Skeletal muscle tissue (tissue), 4 donors: ENCODE results near the gene CTNNA3. TPM values are rescaled to one million over a fixed set of nuclear protein-coding genes. Genes with fewer than 3 reads are reported as not detected.
"Not testable (repeated sequence)": the region's sequence is repeated elsewhere in the genome, so short reads cannot be mapped to it uniquely, and the experiment has no call there.

Experiments used
- H3K27ac ChIP-seq: one replicate; pipeline ENCODE4 v1.7.0; 2013; ENCODE audit warnings: mild to moderate bottlenecking, low read depth, low read length, inconsistent platforms
- H3K27me3 ChIP-seq, 3 donors: one replicate each; pipeline ENCODE4 v1.7.0; 2013; ENCODE audit warnings: low read length in 3 of 3; ENCODE audit not compliant: control insufficient read depth in 3 of 3, insufficient read depth in 3 of 3
- H3K36me3 ChIP-seq, 3 donors: one replicate each; pipeline ENCODE4 v1.7.0; 2013; ENCODE audit warnings: low read length in 3 of 3; ENCODE audit not compliant: control insufficient read depth in 3 of 3, insufficient read depth in 3 of 3
- H3K4me1 ChIP-seq, 3 donors: one replicate each; pipeline ENCODE4 v1.7.0; 2013; ENCODE audit warnings: low read length in 3 of 3, mild to moderate bottlenecking in 3 of 3; ENCODE audit not compliant: control insufficient read depth in 3 of 3, insufficient read depth in 3 of 3
- H3K4me3 ChIP-seq, 3 donors: one replicate each; pipeline ENCODE4 v1.7.0; 2013; ENCODE audit warnings: low read length in 3 of 3
- H3K9ac ChIP-seq, 3 donors: one replicate each; pipeline ENCODE4 v1.7.0; 2013; ENCODE audit warnings: low read length in 3 of 3, mild to moderate bottlenecking in 3 of 3, moderate library complexity in 2 of 3, low read depth in 1 of 3
- H3K9me3 ChIP-seq, 3 donors: one replicate each; pipeline ENCODE4 v1.7.0; 2013; ENCODE audit warnings: low read length in 3 of 3; ENCODE audit not compliant: control insufficient read depth in 3 of 3
- total RNA-seq: library from RNA; depleted of rRNA; stranded (reverse); fragments of >200 nt; gene quantifications from one replicate; pipeline ENCODE4 v1.2.3, GENCODE V29; 2014
- donor health status: Osteomylitis.

The CTNNA3 gene
- total RNA-seq, 1 donor from 2014 or later, result 24.0 TPM

GRCh38 chr10:67575532-67575931, 120.5 kb downstream of the CTNNA3 start:
- no peak overlapping the region for H3K4me3 ChIP-seq
- no peaks in the 10 kb centered on the region for H3K4me1 ChIP-seq
- H3K27me3 ChIP-seq, result no peaks in the 10 kb centered on the region
- H3K9me3 ChIP-seq, result no peaks in the 10 kb centered on the region
- H3K36me3 ChIP-seq, result no peaks in the 10 kb centered on the region
- no peak overlapping the region for H3K27ac ChIP-seq
- no peak overlapping the region for H3K9ac ChIP-seq

GRCh38 chr10:67573484-67573883, 122.5 kb downstream of the CTNNA3 start:
- Histone ChIP-seq H3K36me3 (no peaks in the 10 kb centered on the region), H3K9ac (no peak overlapping the region), H3K4me1 (no peaks in the 10 kb centered on the region), H3K27me3 (no peaks in the 10 kb centered on the region), H3K27ac (no peak overlapping the region), H3K9me3 (no peaks in the 10 kb centered on the region), H3K4me3 (no peak overlapping the region)

- Histone ChIP-seq H3K4me1 (no peaks in the 10 kb centered on the region), H3K36me3 (no peaks in the 10 kb centered on the region), H3K4me3 (no peak overlapping the region), H3K27me3 (no peaks in the 10 kb centered on the region), H3K27ac (no peak overlapping the region), H3K9ac (no peak overlapping the region), H3K9me3 (no peaks in the 10 kb centered on the region)
Observed at GRCh38 chr10:67571503-67571902, 124.5 kb downstream of the CTNNA3 start.

DNA sequence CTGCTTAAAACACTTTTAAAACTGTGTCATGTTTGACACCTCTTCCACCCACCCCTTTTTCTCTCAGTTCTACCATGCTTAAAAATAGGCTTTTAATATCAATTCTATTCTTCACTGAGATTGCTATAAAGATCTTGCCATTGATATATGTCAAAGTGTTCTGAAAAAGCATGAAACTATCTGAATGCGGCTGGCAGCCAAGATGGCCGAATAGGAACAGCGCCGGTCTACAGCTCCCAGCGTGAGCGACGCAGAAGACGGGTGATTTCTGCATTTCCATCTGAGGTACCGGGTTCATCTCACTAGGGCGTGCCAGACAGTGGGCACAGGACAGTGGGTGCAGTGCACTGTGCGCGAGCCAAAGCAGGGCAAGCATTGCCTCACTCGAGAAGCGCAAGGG, 137.7 kb downstream of the CTNNA3 start:
- H3K9ac ChIP-seq, H3K4me1 ChIP-seq, H3K27ac ChIP-seq, H3K9me3 ChIP-seq, H3K27me3 ChIP-seq, H3K36me3 ChIP-seq, H3K4me3 ChIP-seq: not testable (repeated sequence)

DNA sequence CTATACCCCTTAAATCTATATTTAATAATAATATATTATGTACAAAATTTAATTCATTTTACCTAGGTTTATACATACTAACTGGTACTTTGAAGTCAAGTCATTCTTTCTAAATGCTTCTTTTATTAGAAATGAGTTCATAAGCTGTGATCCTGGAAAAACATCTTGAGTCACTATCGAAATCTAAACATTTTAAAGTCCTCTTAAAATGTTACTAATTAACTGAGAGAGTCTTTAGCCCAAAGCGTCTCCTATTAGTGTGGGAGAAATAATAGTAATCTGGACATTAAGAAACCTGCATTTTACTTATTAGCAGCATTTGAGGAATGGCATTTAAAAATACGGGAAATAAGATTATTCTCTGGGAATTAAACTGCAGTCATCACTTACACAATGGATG, 142.7 kb downstream of the CTNNA3 start:
- Histone ChIP-seq H3K9me3 (no peaks in the 10 kb centered on the region), H3K27ac (no peak overlapping the region), H3K9ac (no peak overlapping the region), H3K4me3 (no peak overlapping the region), H3K36me3 (no peaks in the 10 kb centered on the region), H3K4me1 (no peaks in the 10 kb centered on the region), H3K27me3 (no peaks in the 10 kb centered on the region)

GRCh38 chr10:67550838-67551402, 145.1 kb downstream of the CTNNA3 start:
- no peak overlapping the region for H3K4me3 ChIP-seq
- no peaks in the 10 kb centered on the region for H3K4me1 ChIP-seq
- H3K9me3 ChIP-seq, result no peaks in the 10 kb centered on the region
- no peak overlapping the region for H3K9ac ChIP-seq
- no peak overlapping the region for H3K27ac ChIP-seq
- H3K27me3 ChIP-seq, result no peaks in the 10 kb centered on the region
- H3K36me3 ChIP-seq, result no peaks in the 10 kb centered on the region

GRCh38 chr10:67550046-67550445, 145.9 kb downstream of the CTNNA3 start:
- H3K9me3 ChIP-seq, result no peaks in the 10 kb centered on the region
- no peaks in the 10 kb centered on the region for H3K27me3 ChIP-seq
- H3K36me3 ChIP-seq, result no peaks in the 10 kb centered on the region
- H3K27ac ChIP-seq, result no peak overlapping the region
- no peak overlapping the region for H3K4me3 ChIP-seq
- no peaks in the 10 kb centered on the region for H3K4me1 ChIP-seq
- H3K9ac ChIP-seq, result no peak overlapping the region

DNA sequence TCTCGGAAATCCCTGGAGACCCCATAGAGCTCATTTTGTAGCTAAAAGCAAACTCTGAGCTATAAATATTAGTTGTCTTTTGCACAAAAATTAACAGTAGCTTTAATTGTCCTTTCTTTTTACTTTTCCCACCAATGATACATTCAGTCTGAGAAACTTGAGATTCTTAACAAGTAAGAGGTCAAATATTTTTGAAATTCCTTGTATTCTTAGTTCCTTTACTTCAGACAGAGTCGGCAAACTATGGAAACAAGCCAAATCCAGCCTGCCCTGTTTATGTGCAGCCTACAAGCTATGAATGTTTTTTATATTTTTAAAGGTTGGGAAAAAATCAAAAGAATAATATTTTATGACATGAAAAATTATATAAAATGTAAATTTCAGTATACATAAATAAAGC, 146.6 kb downstream of the CTNNA3 start:
- Histone ChIP-seq H3K27ac (no peak overlapping the region), H3K4me1 (no peaks in the 10 kb centered on the region), H3K27me3 (no peaks in the 10 kb centered on the region), H3K36me3 (no peaks in the 10 kb centered on the region), H3K9ac (no peak overlapping the region), H3K9me3 (no peaks in the 10 kb centered on the region), H3K4me3 (no peak overlapping the region)

GRCh38 chr10:67541411-67541810, 154.6 kb downstream of the CTNNA3 start:
- H3K4me1 ChIP-seq, result no peaks in the 10 kb centered on the region
- no peaks in the 10 kb centered on the region for H3K27me3 ChIP-seq
- H3K9ac ChIP-seq, result no peak overlapping the region
- H3K9me3 ChIP-seq, result no peaks in the 10 kb centered on the region
- no peaks in the 10 kb centered on the region for H3K36me3 ChIP-seq
- H3K27ac ChIP-seq, result no peak overlapping the region
- no peak overlapping the region for H3K4me3 ChIP-seq

DNA sequence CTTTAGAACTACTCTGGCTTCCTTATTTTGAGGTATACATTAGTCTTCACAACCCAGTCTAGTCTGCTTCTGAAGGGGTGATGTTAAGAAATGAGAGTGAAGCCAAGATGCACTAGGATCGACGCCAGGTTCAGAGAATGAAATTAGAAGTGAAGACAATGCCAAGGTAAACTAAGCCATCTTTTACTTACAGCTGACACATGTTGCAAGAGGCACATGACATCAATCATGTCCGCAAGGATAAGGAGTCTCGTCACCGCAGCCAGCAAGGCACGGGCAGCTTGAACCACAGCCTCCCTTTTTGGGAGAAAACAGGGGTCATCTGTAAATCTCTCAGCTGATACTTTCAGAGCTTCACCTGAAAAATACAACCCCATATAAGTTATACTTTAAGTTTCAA, 156.7 kb downstream of the CTNNA3 start:
- H3K36me3 ChIP-seq, result no peaks in the 10 kb centered on the region
- H3K4me1 ChIP-seq, result no peaks in the 10 kb centered on the region
- H3K4me3 ChIP-seq, result peak overlapping the region in 1 of 3 donors; percentile 8
- H3K9ac ChIP-seq, result no peak overlapping the region
- H3K27ac ChIP-seq, result no peak overlapping the region
- H3K27me3 ChIP-seq, result no peaks in the 10 kb centered on the region
- no peaks in the 10 kb centered on the region for H3K9me3 ChIP-seq

DNA sequence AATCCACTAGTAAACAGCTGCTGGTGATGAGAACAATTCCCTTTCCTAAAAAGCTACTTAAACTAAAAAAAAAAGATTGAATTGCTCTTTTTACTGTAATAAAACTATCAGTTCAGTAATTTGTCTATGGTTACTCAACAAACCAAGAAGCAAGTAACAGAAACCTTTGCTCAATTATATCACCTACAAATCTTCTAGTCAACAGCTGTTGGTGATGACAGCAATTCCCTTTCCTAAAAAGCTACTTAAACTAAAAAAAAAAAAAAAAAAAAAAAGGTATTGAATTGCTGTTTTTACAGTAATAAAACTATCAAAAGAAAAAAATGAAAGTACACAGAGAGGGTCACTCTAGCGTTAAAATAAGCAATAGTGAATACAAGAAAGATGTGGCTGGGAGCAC, 158.1 kb downstream of the CTNNA3 start:
- Histone ChIP-seq H3K27me3 (no peaks in the 10 kb centered on the region), H3K9ac (no peak overlapping the region), H3K27ac (no peak overlapping the region), H3K4me3 (no peak overlapping the region), H3K36me3 (no peaks in the 10 kb centered on the region), H3K9me3 (no peaks in the 10 kb centered on the region), H3K4me1 (no peaks in the 10 kb centered on the region)
